Ishikawa (cell line): ENCODE data around the gene ARHGAP40.

Source experiments
- CEBPB ChIP-seq: IDR thresholded peaks from 2 replicates; pipeline ENCODE4 v1.6.1; 2012
- CREB1 ChIP-seq: IDR thresholded peaks from 2 replicates; pipeline ENCODE4 v1.6.1; 2012; ENCODE audit warnings: low read depth
- EGR1 ChIP-seq: IDR thresholded peaks from 2 replicates; pipeline ENCODE4 v1.6.1; 2012
- EP300 ChIP-seq: IDR thresholded peaks from 2 replicates; pipeline ENCODE4 v1.6.1; 2012; ENCODE audit warnings: borderline replicate concordance
- FOXM1 ChIP-seq: IDR thresholded peaks from 2 replicates; pipeline ENCODE4 v1.6.1; 2012; ENCODE audit warnings: low read depth, borderline replicate concordance
- MAX ChIP-seq: IDR thresholded peaks from 2 replicates; pipeline ENCODE4 v1.6.1; 2012
- NFIC ChIP-seq: IDR thresholded peaks from 2 replicates; pipeline ENCODE4 v1.6.1; 2012
- RAD21 ChIP-seq: IDR thresholded peaks from 2 replicates; pipeline ENCODE4 v1.6.1; 2012; ENCODE audit warnings: low read depth
- REST ChIP-seq: IDR thresholded peaks from 2 replicates; pipeline ENCODE4 v1.6.1; 2012; ENCODE audit warnings: low read depth, mild to moderate bottlenecking
- TAF1 ChIP-seq: IDR thresholded peaks from 2 replicates; pipeline ENCODE4 v1.6.1; 2012; ENCODE audit warnings: low read depth, mild to moderate bottlenecking
- TCF12 ChIP-seq: IDR thresholded peaks from 2 replicates; pipeline ENCODE4 v1.6.1; 2012; ENCODE audit warnings: low read depth
- TEAD4 ChIP-seq: IDR thresholded peaks from 2 replicates; pipeline ENCODE4 v1.6.1; 2012
- USF1 ChIP-seq: IDR thresholded peaks from 2 replicates; pipeline ENCODE4 v1.6.1; 2012
- YY1 ChIP-seq: IDR thresholded peaks from 2 replicates; pipeline ENCODE4 v1.6.1; 2012; ENCODE audit warnings: low read depth
- ZBTB7A ChIP-seq: IDR thresholded peaks from 2 replicates; pipeline ENCODE4 v1.6.1; 2012; ENCODE audit warnings: low read depth

The ARHGAP40 gene

GRCh38 chr20:38657390-38657789, 55.8 kb downstream of the ARHGAP40 start:
- TF ChIP-seq CREB1: no peak
- TF ChIP-seq EGR1: no peak
- no peak for TF ChIP-seq TAF1
- TF ChIP-seq FOXM1: no peak
- no peak for TF ChIP-seq TCF12
- no peak for TF ChIP-seq TEAD4
- no peak for TF ChIP-seq USF1
- no peak for TF ChIP-seq EP300
- TF ChIP-seq NFIC: no peak
- no peak for TF ChIP-seq CEBPB
- TF ChIP-seq YY1: no peak
- no peak for TF ChIP-seq ZBTB7A

GRCh38 chr20:38658879-38659596, 57.4 kb downstream of the ARHGAP40 start:
- no peak for TF ChIP-seq REST
- peak; percentile 61 for TF ChIP-seq RAD21
- no peak for TF ChIP-seq YY1

GRCh38 chr20:38659597-38659880, 57.9 kb downstream of the ARHGAP40 start:
- TF ChIP-seq TEAD4 (no peak), RAD21 (no peak)

- TF ChIP-seq NFIC (no peak), EGR1 (no peak), YY1 (no peak), ZBTB7A (no peak), TCF12 (no peak)
Observed at GRCh38 chr20:38660429-38660828, 58.8 kb downstream of the ARHGAP40 start.

- TF ChIP-seq TCF12: no peak
Observed at GRCh38 chr20:38663660-38664059, 62.1 kb downstream of the ARHGAP40 start.

GRCh38 chr20:38664284-38664683, 62.7 kb downstream of the ARHGAP40 start:
- TF ChIP-seq CEBPB (no peak), ZBTB7A (no peak), EGR1 (no peak), TAF1 (no peak), TEAD4 (no peak), NFIC (no peak), CREB1 (no peak)

- TF ChIP-seq USF1 (no peak), YY1 (no peak), TAF1 (no peak), CEBPB (no peak), FOXM1 (no peak), ZBTB7A (no peak), MAX (no peak), TCF12 (no peak), RAD21 (no peak), EGR1 (no peak), EP300 (no peak), CREB1 (no peak), REST (no peak), TEAD4 (no peak), NFIC (no peak)
Observed at GRCh38 chr20:38665094-38665493, 63.5 kb downstream of the ARHGAP40 start.
